RPMI8226 (cell line): ENCODE results near the gene DLX4.
A peak's percentile ranks its signal among the peaks of the same experiment; 100 is the strongest.

Source experiments
- DNase-seq: peaks from one replicate; pipeline ENCODE4 v3.0.0-alpha.2; 2015

DLX4 gene

GRCh38 chr17:49946964-49947584 lies 21.9 kb upstream of the DLX4 start:
- DNase-seq, result no peak

DNA sequence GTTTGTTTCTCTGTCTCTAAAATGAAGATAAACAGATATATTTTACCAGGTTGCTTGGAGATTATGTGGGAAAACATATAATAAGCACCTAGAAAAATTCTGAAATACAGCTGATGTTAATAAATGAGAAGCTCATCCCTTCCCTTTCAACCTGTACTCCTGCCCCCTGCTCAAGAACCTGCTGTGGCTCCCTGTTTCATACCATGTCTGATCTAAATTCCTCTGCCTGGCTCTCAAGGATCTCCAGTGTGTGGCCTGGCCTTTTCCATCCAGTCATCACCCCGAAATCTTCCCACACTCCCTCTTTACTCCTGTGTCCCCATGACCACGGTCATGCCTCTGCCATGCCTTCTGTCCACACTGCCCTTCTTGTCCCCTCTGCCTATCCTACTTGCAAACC lies 19.4 kb upstream of the DLX4 start:
- DNase-seq, result no peak

DNA sequence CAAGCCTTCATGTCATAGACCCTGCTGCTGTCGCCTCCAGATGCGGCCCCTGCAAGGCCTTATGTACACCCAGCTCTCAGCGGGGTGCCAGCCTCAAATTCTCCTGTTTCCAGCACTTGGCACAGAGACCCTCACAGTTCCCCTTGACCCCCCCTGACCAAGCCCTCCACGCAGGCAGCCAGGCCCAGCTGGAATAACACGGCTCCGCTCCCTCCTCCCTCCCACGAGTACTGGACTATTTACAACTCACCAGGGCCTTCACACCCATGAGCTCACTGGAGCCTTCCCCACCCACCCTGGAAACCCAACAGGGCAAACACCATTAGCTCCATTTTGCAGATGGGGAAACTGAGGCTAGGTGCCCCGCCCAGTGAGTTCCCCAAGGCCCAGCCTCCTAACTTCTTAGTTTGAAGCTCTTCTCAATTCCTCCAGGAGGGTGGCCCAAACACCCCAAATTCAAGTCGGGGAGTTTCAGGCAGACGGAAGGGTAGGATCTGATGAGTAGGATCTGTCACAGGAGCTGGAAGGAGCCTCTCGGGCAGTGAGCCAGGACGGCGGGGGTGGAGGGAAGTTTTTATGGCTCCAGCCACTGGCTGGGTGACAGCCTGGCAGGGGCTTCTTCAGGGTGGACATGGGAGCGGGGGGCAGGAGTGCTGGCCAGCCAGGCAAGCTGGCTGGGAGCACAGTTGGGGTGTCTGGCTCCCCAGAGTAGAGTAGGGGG lies 17.5 kb upstream of the DLX4 start:
- no peak for DNase-seq

DNA sequence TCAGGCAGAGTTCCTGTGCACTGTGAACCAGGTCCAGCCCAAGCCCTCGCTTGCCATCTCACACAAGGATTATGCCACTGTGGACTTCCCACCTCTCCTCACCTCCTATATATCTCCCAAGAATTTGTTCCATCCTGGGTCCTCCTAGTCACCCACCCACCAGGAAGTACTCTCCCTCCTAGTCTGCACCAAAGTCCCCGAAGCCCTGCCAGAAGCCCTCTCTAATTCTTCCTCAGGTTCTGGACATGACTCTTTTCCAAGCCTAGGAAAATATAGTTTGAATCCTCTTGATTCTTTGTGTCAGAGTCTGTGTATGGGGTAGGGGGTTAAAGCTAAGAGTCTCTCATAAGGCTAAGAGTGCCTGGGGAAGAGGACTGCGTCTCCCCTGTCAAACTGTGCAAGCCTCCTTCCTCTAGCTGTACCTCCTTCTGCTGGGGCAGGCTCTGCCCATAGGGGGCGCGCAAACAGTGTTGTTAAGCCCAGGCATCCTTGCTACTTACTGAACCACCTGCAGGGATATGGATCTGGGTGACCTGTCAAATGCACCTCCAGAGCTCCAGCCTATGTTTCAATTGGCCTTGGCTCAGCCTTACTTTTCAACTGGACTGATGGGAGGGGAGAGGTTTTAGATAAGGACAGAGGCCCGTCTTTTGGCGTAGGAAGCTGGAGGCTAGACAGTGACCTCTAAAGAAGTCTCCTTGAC lies 16.6 kb upstream of the DLX4 start:
- DNase-seq, result peak; percentile 87

- no peak for DNase-seq
These were observed 16.0 kb upstream of the DLX4 start for GRCh38 chr17:49952912-49953497.

DNA sequence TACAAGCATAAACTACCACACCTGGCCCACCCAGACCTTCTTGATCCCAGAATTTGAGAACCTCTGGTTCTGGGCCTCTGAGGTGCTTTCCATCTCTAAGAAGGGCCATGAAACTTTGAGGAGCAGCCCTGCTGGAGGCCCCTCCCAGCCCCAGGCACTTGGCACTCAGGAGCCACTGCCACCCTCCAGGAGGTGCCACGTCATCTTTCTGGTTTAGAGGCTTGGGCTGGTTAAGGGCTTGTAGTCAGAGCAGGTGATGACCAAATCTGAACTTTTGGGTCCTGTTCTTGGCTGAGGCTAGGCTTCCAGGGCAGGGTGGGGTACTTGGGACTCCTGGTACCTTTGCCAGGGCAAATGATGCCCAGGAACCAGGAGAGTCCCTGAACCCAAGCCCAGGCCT lies 13.8 kb upstream of the DLX4 start:
- DNase-seq, result peak; percentile 52

GRCh38 chr17:49956780-49957179 lies 12.2 kb upstream of the DLX4 start:
- DNase-seq, result no peak

GRCh38 chr17:49957350-49957749 lies 11.6 kb upstream of the DLX4 start:
- DNase-seq, result no peak

DNA sequence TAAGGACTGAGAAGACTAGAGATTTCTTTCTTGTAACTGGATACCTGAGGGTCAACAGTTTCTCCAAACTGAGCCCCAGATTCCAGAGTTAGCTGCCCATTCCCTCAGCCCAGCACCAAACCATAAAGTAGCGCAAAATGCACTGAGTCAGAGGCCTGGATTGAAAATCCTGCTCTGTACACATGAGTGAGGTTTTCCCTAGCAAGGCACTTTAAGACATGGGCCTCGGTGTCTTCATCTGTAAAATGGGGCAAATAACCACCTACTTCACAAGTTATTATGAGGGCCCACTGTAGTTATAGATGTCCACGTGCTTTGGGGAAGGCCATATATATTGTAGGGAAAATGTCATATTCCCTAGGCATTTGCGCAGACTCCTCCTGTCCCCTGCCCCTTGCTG lies 10.3 kb upstream of the DLX4 start:
- DNase-seq, result no peak

DNA sequence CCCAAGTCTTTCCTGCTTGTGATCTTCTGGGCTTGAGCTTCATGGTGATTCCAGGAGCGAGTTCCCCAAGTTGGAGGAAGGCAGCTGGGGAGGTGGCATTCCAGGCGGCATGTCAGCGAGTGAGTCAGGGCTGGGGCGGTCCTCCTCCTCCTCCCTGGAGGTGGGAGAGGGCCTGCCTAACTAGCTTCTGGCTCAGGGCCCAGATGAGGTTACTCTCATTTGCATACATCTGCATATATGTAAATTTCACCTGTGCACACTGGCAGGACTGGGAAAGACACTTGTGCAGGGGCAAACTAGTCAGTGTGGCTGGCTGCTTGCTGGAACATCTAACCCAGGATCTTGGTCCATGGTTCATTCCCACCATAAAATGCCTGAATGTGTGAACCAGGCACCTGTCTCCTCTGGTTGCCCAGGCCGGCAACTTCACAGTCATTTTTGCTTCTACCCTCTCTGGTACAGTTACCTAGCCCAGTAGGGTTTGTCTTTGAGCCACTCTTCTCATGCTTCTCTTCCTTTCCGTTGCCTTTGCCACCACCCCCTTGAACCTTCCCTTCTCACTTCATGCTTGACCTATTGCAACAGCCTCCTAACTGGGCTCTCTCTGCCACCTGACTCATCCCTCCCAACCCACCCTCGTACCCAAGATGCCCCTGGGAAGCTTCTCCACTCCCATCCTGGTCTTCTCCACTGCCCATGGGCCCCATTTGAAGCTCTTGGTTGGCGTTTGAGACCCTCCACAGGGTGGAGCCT lies 9.6 kb upstream of the DLX4 start:
- DNase-seq, result no peak

- DNase-seq, result no peak
These were observed 6.2 kb upstream of the DLX4 start for GRCh38 chr17:49962599-49963308.

DNA sequence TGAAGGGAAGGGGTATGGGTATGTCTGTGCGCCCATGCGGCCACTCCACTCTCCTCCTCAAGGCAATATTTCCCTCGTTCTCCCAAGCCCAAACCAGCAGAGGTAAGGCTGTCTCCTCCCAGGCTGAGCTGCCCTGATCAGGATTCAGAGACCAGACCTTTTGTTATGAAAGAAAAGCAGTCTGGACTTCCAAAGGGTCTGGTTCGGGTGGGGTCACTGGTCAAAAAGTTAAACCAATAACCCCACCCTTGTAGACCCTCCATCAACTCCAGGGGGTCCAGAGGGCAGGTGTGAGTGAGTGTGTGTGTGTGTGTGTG lies 5.7 kb upstream of the DLX4 start:
- no peak for DNase-seq

GRCh38 chr17:49963626-49964302 lies 5.2 kb upstream of the DLX4 start:
- DNase-seq, result no peak

DNA sequence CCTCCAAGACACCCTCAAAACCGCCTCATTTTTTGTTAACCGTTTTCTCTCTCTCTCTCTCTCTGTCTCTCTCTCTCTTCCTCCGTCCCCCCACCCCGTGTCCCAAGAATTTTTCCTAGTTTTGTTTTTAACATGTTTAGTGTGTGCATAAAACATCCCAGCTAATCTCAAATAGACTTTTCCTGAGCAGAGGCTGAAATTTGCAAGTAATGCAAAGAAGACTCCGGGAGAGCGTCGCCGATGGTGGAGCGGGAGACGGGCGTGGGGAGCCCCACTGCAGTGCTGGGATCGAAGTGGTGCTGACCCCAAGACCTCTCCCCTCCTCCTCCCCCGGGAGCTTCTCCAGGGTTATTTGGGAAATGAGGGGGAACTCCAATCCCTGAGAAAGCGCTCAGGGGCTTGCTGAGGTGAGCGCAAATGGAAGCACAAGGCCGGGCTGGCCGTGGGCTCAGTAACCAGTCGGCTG lies 4.7 kb upstream of the DLX4 start:
- no peak for DNase-seq

- DNase-seq, result no peak
These were observed 4.0 kb upstream of the DLX4 start for GRCh38 chr17:49964769-49965523.

DNA sequence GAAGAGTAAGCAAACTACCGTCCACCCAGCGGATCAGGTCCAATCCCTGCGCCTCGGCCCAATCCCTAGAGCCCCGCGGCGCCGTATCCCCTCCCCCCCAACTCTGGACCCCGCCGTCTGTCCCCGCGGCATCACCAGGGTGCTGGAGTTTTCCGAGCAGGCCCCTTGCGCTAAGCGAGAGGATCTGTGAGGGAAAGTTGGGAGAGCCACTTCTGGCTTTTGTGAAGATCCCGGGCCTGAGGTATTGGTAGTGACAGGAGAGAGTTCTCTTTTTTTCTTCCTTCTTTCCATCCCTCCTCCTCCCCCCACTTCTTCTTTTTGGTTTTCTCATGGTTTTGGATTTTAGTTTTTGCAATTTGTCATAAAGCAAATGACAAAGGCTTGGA lies 3.5 kb upstream of the DLX4 start:
- DNase-seq, result no peak

GRCh38 chr17:49966767-49967166 lies 2.2 kb upstream of the DLX4 start:
- no peak for DNase-seq

DNA sequence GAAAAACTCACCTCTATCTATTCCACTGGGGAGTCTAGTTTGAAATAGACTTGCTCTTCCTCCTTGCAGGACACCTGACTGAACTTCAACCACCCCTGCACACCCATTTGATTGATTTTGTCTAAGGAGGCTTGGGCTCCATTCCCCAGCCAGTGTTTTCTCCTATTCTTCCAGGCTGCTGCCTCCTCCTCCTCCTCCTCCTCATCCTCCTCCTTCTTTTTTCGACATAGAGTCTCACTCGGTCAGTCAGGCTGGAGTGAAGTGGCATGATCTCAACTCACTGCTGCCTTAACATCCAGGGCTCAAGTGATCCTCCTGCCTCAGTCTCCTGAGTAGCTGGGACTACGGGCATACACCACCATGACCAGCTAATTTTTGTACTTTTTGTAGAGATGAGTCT lies 1.8 kb upstream of the DLX4 start:
- DNase-seq, result no peak

DNA sequence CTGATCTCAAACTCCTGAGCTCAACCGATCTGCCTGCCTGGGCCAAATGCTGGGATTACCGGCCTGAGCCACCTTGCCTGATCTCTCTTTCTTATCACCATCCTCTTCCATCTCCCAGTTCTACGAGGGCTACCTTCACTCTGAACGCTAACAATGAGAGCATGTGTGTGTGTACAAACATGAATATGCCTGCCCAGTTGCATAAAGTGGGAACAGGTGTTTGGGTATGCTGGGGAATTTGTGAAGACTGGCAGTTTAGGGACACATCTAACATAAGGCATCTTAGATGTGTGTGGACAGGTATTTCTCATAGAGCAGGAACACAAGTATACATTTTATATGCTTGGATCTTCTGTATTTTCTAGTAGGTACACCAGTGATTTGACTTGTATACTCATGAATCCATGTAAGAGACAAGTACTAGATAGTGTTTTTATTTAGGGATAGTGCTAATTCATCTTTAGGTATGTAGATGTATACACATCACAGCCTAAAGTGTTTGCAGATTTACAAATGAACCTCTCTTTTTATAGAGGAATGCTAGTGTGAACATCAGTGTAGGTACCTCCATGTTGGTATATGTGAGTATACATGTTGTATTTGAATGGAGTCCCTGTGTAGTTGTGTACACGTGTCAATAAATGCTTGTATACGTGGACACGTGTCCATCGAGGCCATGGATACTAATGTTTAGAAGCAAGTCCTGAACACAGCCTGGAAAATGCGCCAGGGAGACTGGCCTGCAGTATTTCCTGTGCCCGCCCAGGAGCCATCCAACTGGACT lies 1.2 kb upstream of the DLX4 start:
- no peak for DNase-seq

DNA sequence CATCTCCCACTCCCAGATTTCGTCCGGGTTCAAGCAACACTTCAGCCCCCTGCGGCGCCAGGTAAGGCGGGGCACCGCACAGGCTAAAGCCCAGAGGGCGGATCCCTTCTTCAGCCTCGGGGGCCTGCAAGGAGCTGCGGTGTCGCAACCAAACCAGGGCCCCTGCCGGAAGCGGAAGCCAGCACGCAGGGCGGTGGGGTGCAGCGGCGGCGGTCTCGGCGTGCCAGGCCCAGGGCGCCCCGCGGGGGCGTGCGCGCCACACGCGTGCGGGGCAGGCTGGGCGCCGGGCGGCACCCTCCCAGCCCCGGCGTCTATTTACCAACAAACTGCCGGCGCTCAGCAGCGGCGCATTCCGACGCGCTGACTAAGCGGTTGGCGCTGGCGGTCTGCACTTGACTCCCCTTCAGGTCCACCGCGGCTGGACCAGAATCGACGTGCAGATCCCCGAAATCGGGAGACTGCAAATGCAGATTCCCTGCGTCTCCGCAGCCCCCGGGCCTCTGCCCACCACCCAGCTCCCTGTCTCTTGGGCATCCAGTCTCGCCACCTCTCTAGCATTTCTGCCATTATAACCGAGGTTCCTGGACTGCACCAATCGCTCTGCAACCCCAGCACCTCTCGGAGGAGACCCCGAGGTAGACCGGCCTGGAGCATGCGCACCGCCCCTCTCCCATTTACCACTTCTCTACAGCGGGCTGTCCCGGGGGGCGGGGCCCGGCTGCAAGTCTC lies 421 bp upstream of the DLX4 start:
- peak; percentile 71 for DNase-seq
